CD4-positive, CD25-positive, alpha-beta regulatory T cell (primary cell): ENCODE data around the gene CACNB4. TPM values are rescaled to one million over a fixed set of nuclear protein-coding genes. Genes with fewer than 3 reads are reported as not detected.

Experiments used
- ATAC-seq, 2 donors: fragments of 150-1000 bp; cut with Tn5 transposase; one replicate each; pipeline ENCODE4 v1.10.0; 2021; ENCODE audit warnings: low read depth in 2 of 2, moderate number of reproducible peaks in 2 of 2, moderate library complexity in 1 of 2
- DNase-seq, 3 donors: peaks; one replicate each; pipeline versions ENCODE4 v3.0.0 to v3.0.0-alpha.2; 2012 to 2022; ENCODE audit warnings: mixed read lengths in 1 of 3
- H3K27ac ChIP-seq: one replicate; pipeline ENCODE4 v1.7.0; 2013; ENCODE audit warnings: mild to moderate bottlenecking, low read length; ENCODE audit not compliant: insufficient read depth, poor library complexity, severe bottlenecking
- H3K27me3 ChIP-seq: one replicate; pipeline ENCODE4 v1.7.0; 2013; ENCODE audit warnings: low read length; ENCODE audit not compliant: control insufficient read depth, insufficient read depth
- H3K36me3 ChIP-seq: one replicate; pipeline ENCODE4 v1.7.0; 2013; ENCODE audit warnings: mild to moderate bottlenecking, low read length, moderate library complexity; ENCODE audit not compliant: control insufficient read depth, insufficient read depth
- H3K4me1 ChIP-seq: 2 replicates; pipeline ENCODE4 v1.7.0; 2013; ENCODE audit warnings: mild to moderate bottlenecking, low read length; ENCODE audit not compliant: insufficient read depth, control insufficient read depth, poor library complexity, severe bottlenecking
- H3K4me3 ChIP-seq: one replicate; pipeline ENCODE4 v1.7.0; 2013; ENCODE audit warnings: low read depth, mild to moderate bottlenecking, low read length, moderate library complexity
- H3K9me3 ChIP-seq, 2 experiments: 1 replicate in 1 of 2; 2 replicates in 1 of 2; pipeline ENCODE4 v1.7.0; 2013; ENCODE audit warnings: low read length in 2 of 2, mild to moderate bottlenecking in 1 of 2, moderate library complexity in 1 of 2; ENCODE audit not compliant: control insufficient read depth in 2 of 2
- H3K27ac Mint-ChIP-seq, 3 donors: one replicate each; pipeline ENCODE4 v1.8.0; 2020 to 2022; ENCODE audit warnings: mild to moderate bottlenecking in 3 of 3, mixed read lengths in 3 of 3, moderate library complexity in 2 of 3
- H3K27me3 Mint-ChIP-seq: one replicate; pipeline ENCODE4 v1.8.0; 2022; ENCODE audit warnings: mild to moderate bottlenecking, mixed read lengths
- H3K36me3 Mint-ChIP-seq: one replicate; pipeline ENCODE4 v1.8.0; 2020; ENCODE audit warnings: mixed read lengths
- H3K4me1 Mint-ChIP-seq, 4 donors: one replicate each; pipeline ENCODE4 v1.8.0; 2020 to 2022; ENCODE audit warnings: mixed read lengths in 4 of 4, mild to moderate bottlenecking in 1 of 4
- H3K4me3 Mint-ChIP-seq, 4 donors: one replicate each; pipeline ENCODE4 v1.8.0; 2020 to 2022; ENCODE audit warnings: mild to moderate bottlenecking in 4 of 4, mixed read lengths in 4 of 4, moderate library complexity in 3 of 4
- H3K9me3 Mint-ChIP-seq, 7 donors: one replicate each; pipeline ENCODE4 v1.8.0; 2020 to 2022; ENCODE audit warnings: mixed read lengths in 7 of 7, mild to moderate bottlenecking in 3 of 7, moderate library complexity in 2 of 7
- polyA plus RNA-seq, 4 donors: library from polyadenylated mRNA; unstranded; fragments of 300-500 nt; fragmentation: Illumina TruSeq; gene quantifications; one replicate each; pipeline ENCODE4 v1.2.3, GENCODE V29; 2021
- total RNA-seq: library from RNA; stranded (reverse); gene quantifications from one replicate; pipeline ENCODE4 v1.2.3, GENCODE V29; 2022

The CACNB4 gene
- total and polyA plus RNA-seq, 5 donors from 2014 or later = 0.30 TPM; not detected in 4

DNA sequence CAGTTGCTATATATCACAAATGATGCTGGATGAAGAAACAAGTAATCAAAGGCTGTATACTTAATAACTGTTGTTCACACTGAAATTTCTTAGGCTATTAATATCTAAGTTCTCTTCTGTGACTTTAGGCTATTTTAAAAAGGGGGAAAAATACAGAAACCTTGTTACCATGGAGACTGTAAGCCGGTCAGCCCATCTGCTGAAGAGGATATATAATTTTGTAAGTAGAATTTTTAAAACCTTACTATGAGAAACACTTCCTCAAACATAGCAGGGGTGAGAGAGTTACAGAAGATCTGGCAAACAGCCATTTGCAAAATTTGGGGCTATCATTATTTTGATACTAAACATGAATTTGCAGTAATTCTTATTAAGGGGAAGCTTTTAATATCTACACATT lies 27.8 kb downstream of the CACNB4 start:
- Histone ChIP-seq H3K4me1 (no peaks in the 10 kb centered on the region), H3K27me3 (no peaks in the 10 kb centered on the region), H3K27ac (no peak overlapping the region), H3K9me3 (no peaks in the 10 kb centered on the region), H3K36me3 (no peaks in the 10 kb centered on the region), H3K4me3 (no peak overlapping the region)
- H3K27me3 Mint-ChIP-seq = peaks cover 8% of the 10 kb centered on the region
- H3K36me3 Mint-ChIP-seq = no peaks in the 10 kb centered on the region
- no peak overlapping the region for H3K27ac Mint-ChIP-seq
- peaks cover 0 to under 1% (median 0%) of the 10 kb centered on the region in 7 donors for H3K9me3 Mint-ChIP-seq
- H3K4me3 Mint-ChIP-seq = no peak overlapping the region
- H3K4me1 Mint-ChIP-seq = no peaks in the 10 kb centered on the region
- DNase-seq (no peak), ATAC-seq (no peak)

GRCh38 chr2:152068226-152068625 lies 30.6 kb downstream of the CACNB4 start:
- Histone ChIP-seq H3K4me3 (no peak overlapping the region), H3K4me1 (no peaks in the 10 kb centered on the region), H3K27ac (no peak overlapping the region), H3K9me3 (no peaks in the 10 kb centered on the region), H3K27me3 (no peaks in the 10 kb centered on the region), H3K36me3 (no peaks in the 10 kb centered on the region)
- H3K36me3 Mint-ChIP-seq = no peaks in the 10 kb centered on the region
- peaks cover 8% of the 10 kb centered on the region for H3K27me3 Mint-ChIP-seq
- DNase-seq (no peak), ATAC-seq (no peak)
- H3K4me1 Mint-ChIP-seq = no peaks in the 10 kb centered on the region
- H3K9me3 Mint-ChIP-seq = peaks cover 0 to 3% (median 0%) of the 10 kb centered on the region in 7 donors
- no peak overlapping the region for H3K27ac Mint-ChIP-seq
- no peak overlapping the region for H3K4me3 Mint-ChIP-seq

DNA sequence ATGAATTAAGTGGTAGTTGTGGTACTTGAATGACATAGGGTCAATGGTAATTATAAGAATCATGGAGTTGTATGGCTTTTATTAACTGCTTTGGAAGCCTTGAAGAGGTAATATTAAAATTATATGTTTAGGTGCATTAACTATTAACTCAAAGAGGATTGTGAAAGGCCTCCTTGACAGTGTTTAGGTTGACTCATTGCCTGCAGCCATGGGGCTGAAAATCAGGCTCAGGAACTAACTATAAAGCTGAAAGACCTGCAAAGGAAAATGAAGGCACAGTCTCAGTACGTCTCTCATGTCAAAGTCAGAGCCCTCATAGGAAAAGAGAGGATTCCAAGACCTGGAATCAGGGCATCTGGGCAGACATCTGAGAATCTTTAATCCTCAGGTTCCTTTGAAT lies 31.0 kb downstream of the CACNB4 start:
- H3K4me1 ChIP-seq = no peaks in the 10 kb centered on the region
- H3K4me1 Mint-ChIP-seq = no peaks in the 10 kb centered on the region
- no peak for DNase-seq
- H3K27ac Mint-ChIP-seq = no peak overlapping the region
- H3K36me3 ChIP-seq = no peaks in the 10 kb centered on the region
- peaks cover 0 to 3% (median 0%) of the 10 kb centered on the region in 7 donors for H3K9me3 Mint-ChIP-seq
- H3K27ac ChIP-seq = no peak overlapping the region
- H3K36me3 Mint-ChIP-seq = no peaks in the 10 kb centered on the region
- no peaks in the 10 kb centered on the region for H3K27me3 ChIP-seq
- ATAC-seq = no peak
- H3K27me3 Mint-ChIP-seq = peaks cover 8% of the 10 kb centered on the region
- no peak overlapping the region for H3K4me3 Mint-ChIP-seq
- H3K4me3 ChIP-seq = no peak overlapping the region
- no peaks in the 10 kb centered on the region for H3K9me3 ChIP-seq

DNA sequence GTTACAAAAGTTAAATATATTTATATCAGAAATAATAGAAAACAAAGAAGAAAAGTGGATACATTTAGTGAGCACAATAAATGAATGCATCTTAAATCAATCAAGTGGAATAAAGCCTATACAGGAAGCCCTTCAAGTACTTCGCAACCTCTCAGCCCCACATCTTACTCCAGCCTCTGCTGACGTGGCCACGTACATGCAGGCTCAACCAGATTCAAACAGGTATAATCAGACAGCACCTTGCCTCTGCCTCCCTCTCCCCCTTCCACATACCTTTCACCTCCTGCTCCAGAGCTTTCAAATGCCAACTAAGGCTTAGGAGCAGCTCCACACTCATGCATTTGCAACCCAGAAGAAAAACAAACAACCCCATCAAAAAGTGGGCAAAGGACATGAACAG lies 32.9 kb downstream of the CACNB4 start:
- Mint-ChIP-seq H3K9me3 (peaks cover 0 to 3% (median 0%) of the 10 kb centered on the region in 7 donors), H3K27me3 (peaks cover 4% of the 10 kb centered on the region), H3K4me3 (no peak overlapping the region), H3K4me1 (no peaks in the 10 kb centered on the region), H3K27ac (peak overlapping the region in 1 of 3 donors; percentile 14), H3K36me3 (no peaks in the 10 kb centered on the region)
- Histone ChIP-seq H3K4me1 (no peaks in the 10 kb centered on the region), H3K27me3 (peaks cover 3% of the 10 kb centered on the region), H3K4me3 (no peak overlapping the region), H3K9me3 (no peaks in the 10 kb centered on the region), H3K27ac (no peak overlapping the region), H3K36me3 (no peaks in the 10 kb centered on the region)
- ATAC-seq = no peak
- no peak for DNase-seq

DNA sequence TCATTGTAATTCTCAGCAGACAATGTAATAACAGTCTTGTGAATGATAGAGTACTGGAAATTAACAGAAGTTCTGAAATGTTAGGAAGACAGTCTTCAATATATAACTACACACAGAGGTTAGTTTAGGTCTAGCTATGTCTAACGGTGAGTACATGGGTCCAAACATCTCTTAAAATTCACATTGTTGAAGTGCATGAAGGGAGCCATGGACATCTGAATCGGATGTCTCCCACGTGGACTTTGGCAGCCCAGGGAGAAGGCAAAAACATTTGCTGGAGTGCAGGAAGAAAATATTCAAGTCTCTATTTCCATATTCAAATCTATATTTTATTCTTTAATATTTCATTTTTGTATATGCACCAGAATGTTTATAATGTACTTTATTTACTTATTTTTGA lies 34.8 kb downstream of the CACNB4 start:
- Mint-ChIP-seq H3K36me3 (no peaks in the 10 kb centered on the region), H3K27me3 (peaks cover 4% of the 10 kb centered on the region), H3K4me1 (no peaks in the 10 kb centered on the region), H3K4me3 (no peak overlapping the region), H3K9me3 (peaks cover 0 to 3% (median 0%) of the 10 kb centered on the region in 7 donors), H3K27ac (peak overlapping the region in 1 of 3 donors; percentile 38)
- no peaks in the 10 kb centered on the region for H3K9me3 ChIP-seq
- no peaks in the 10 kb centered on the region for H3K4me1 ChIP-seq
- no peak overlapping the region for H3K27ac ChIP-seq
- no peak for DNase-seq
- no peak for ATAC-seq
- H3K27me3 ChIP-seq = peaks cover 3% of the 10 kb centered on the region
- no peaks in the 10 kb centered on the region for H3K36me3 ChIP-seq
- H3K4me3 ChIP-seq = no peak overlapping the region

GRCh38 chr2:152063325-152063924 lies 35.4 kb downstream of the CACNB4 start:
- ATAC-seq (no peak), DNase-seq (no peak)
- Histone ChIP-seq H3K9me3 (no peaks in the 10 kb centered on the region), H3K27me3 (peaks cover 3% of the 10 kb centered on the region), H3K4me1 (no peaks in the 10 kb centered on the region), H3K36me3 (no peaks in the 10 kb centered on the region), H3K27ac (no peak overlapping the region), H3K4me3 (no peak overlapping the region)
- H3K27me3 Mint-ChIP-seq = peaks cover 4% of the 10 kb centered on the region
- no peaks in the 10 kb centered on the region for H3K36me3 Mint-ChIP-seq
- no peak overlapping the region for H3K4me3 Mint-ChIP-seq
- H3K4me1 Mint-ChIP-seq = no peaks in the 10 kb centered on the region
- peaks cover 0 to 4% (median 0%) of the 10 kb centered on the region in 7 donors for H3K9me3 Mint-ChIP-seq
- H3K27ac Mint-ChIP-seq = no peak overlapping the region

DNA sequence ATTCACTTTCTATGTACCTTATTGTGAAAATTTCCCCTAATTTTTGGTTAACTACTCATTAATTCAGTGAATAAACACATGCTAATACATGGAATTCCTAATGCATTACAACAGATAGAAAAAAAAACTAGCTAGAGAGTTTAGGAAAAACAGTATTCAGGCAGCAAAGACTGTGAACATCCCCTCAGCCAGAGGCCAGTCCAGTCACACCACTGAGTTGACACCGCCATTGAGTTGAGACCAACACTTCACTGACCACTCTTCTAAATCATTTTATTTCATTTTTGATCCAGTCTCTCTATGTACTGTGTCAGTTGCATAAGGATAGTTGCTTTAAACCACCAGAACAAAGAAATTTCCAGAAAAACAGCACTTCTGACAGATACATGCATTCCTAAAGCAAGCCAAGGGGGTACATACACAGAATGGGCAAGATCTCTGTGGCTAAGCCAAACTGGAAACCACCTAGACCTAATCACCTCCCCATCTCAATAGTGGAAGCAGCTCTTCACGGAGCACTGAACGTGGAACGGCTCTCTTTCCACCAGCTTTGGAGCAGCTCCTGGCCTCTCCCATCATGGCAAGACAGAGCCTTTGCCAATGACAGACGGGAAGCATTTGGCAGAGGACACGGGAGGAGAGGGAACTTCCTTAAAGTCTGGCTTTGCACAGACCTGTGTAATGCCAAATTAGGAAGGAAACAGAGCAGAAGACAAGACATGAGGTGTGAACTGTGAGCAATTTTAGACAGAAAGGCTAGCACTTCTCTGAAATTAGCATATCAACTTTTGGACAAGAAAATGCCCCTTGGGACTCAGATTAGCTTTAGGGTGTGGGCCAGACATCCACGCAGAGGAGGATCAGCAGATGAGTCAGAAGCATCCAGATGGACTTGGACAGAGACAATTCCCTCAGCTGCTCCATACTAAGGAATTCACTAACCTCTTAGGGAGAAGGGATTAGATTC lies 36.4 kb downstream of the CACNB4 start:
- no peak overlapping the region for H3K4me3 ChIP-seq
- H3K4me3 Mint-ChIP-seq = no peak overlapping the region
- H3K4me1 ChIP-seq = no peaks in the 10 kb centered on the region
- H3K27ac Mint-ChIP-seq = no peak overlapping the region
- DNase-seq (no peak), ATAC-seq (no peak)
- no peak overlapping the region for H3K27ac ChIP-seq
- H3K9me3 Mint-ChIP-seq = peaks cover 0 to 7% (median 0%) of the 10 kb centered on the region in 7 donors
- H3K36me3 Mint-ChIP-seq = no peaks in the 10 kb centered on the region
- H3K4me1 Mint-ChIP-seq = no peaks in the 10 kb centered on the region
- H3K36me3 ChIP-seq = no peaks in the 10 kb centered on the region
- H3K27me3 ChIP-seq = peaks cover 3% of the 10 kb centered on the region
- H3K9me3 ChIP-seq = no peaks in the 10 kb centered on the region
- peaks cover under 1% of the 10 kb centered on the region for H3K27me3 Mint-ChIP-seq
